HL-60 (cell line): ENCODE data around the gene TSPAN11.

Experiments used
- CTCF ChIP-seq: IDR thresholded peaks from one replicate; pipeline ENCODE4 v1.5.1; 2011; ENCODE audit warnings: low read length, control low read depth, inconsistent platforms; ENCODE audit not compliant: insufficient read depth
- POLR2AphosphoS5 ChIP-seq: IDR thresholded peaks from 2 replicates; pipeline ENCODE4 v1.6.1; 2012; ENCODE audit warnings: low read depth

- TF ChIP-seq CTCF (no peak), POLR2AphosphoS5 (no peak)
Measured at GRCh38 chr12:31011746-31012566, 85.4 kb downstream of the TSPAN11 start.
